Bronchial epithelial cell (primary cell): ENCODE results near the gene ZNF467. TPM values are rescaled to one million over a fixed set of nuclear protein-coding genes. Genes with fewer than 3 reads are reported as not detected.

ENCODE experiments used
- DNase-seq: peaks from one replicate; pipeline ENCODE4 v3.0.0-alpha.2; 2010; ENCODE audit warnings: low read depth
- FAIRE-seq: peaks from 2 replicates; lab custom pipeline; 2011; peaks lifted over from hg19 to GRCh38; lab: Jason Lieb, UNC
- H3K27me3 ChIP-seq: 2 replicates; pipeline ENCODE4 v1.5.1; 2011; ENCODE audit warnings: low read length; ENCODE audit not compliant: control insufficient read depth, insufficient read depth
- H3K36me3 ChIP-seq: 2 replicates; pipeline ENCODE4 v1.5.1; 2011; ENCODE audit warnings: low read length; ENCODE audit not compliant: control insufficient read depth, insufficient read depth
- H3K4me3 ChIP-seq: 2 replicates; pipeline ENCODE4 v1.5.1; 2011; ENCODE audit warnings: mild to moderate bottlenecking, low read depth, low read length, control low read depth
- CTCF ChIP-seq: IDR thresholded peaks from 2 replicates; pipeline ENCODE4 v1.5.1; 2011; ENCODE audit warnings: mild to moderate bottlenecking, moderate library complexity, low read length, control low read depth, inconsistent platforms; ENCODE audit not compliant: insufficient read depth, severe bottlenecking
- total RNA-seq: library from RNA; depleted of rRNA; stranded (reverse); fragments of >200 nt; gene quantifications from 2 replicates; pipeline ENCODE4 v1.2.1, GENCODE V29; 2014

ZNF467 gene
- total RNA-seq, 1 donor from 2014 or later: 0.26 TPM

GRCh38 chr7:149771720-149772240 lies 1.6 kb downstream of the ZNF467 start:
- FAIRE-seq (no peak), DNase-seq (peak; percentile 63)
- Histone ChIP-seq H3K4me3 (peak overlapping the region; percentile 62), H3K27me3 (peaks cover 2% of the 10 kb centered on the region), H3K36me3 (no peaks in the 10 kb centered on the region)
- no peak for TF ChIP-seq CTCF

GRCh38 chr7:149770728-149771636 lies 2.4 kb downstream of the ZNF467 start:
- no peak for TF ChIP-seq CTCF
- Histone ChIP-seq H3K36me3 (no peaks in the 10 kb centered on the region), H3K27me3 (peaks cover 2% of the 10 kb centered on the region), H3K4me3 (peak overlapping the region; percentile 62)
- no peak for FAIRE-seq
- DNase-seq: no peak

- Histone ChIP-seq H3K36me3 (no peaks in the 10 kb centered on the region), H3K27me3 (peaks cover 2% of the 10 kb centered on the region), H3K4me3 (no peak overlapping the region)
- no peak for FAIRE-seq
- TF ChIP-seq CTCF: no peak
- DNase-seq: no peak
Measured at GRCh38 chr7:149769915-149770314, 3.5 kb downstream of the ZNF467 start.

- H3K4me3 ChIP-seq: no peak overlapping the region
- no peaks in the 10 kb centered on the region for H3K36me3 ChIP-seq
- peaks cover 3% of the 10 kb centered on the region for H3K27me3 ChIP-seq
- DNase-seq (no peak), FAIRE-seq (no peak)
- no peak for TF ChIP-seq CTCF
Measured at GRCh38 chr7:149768931-149769330, 4.5 kb downstream of the ZNF467 start.

GRCh38 chr7:149767068-149767467 lies 6.3 kb downstream of the ZNF467 start:
- DNase-seq: no peak
- no peak for FAIRE-seq
- Histone ChIP-seq H3K36me3 (no peaks in the 10 kb centered on the region), H3K4me3 (no peak overlapping the region), H3K27me3 (peaks cover 4% of the 10 kb centered on the region)
- no peak for TF ChIP-seq CTCF
